NCI-H2227 treated with DMSO at 0.1 percent for 48 hours (cell line): Measurements from ENCODE around the gene ABHD17B.
"Not testable (repeated sequence)": the region's sequence is repeated elsewhere in the genome, so short reads cannot be mapped to it uniquely, and the experiment has no call there.

Experiments used
- DNase-seq: peaks from one replicate; lab custom pipeline; 2025; lab: John Stamatoyannopoulos, UW

The ABHD17B gene

DNA sequence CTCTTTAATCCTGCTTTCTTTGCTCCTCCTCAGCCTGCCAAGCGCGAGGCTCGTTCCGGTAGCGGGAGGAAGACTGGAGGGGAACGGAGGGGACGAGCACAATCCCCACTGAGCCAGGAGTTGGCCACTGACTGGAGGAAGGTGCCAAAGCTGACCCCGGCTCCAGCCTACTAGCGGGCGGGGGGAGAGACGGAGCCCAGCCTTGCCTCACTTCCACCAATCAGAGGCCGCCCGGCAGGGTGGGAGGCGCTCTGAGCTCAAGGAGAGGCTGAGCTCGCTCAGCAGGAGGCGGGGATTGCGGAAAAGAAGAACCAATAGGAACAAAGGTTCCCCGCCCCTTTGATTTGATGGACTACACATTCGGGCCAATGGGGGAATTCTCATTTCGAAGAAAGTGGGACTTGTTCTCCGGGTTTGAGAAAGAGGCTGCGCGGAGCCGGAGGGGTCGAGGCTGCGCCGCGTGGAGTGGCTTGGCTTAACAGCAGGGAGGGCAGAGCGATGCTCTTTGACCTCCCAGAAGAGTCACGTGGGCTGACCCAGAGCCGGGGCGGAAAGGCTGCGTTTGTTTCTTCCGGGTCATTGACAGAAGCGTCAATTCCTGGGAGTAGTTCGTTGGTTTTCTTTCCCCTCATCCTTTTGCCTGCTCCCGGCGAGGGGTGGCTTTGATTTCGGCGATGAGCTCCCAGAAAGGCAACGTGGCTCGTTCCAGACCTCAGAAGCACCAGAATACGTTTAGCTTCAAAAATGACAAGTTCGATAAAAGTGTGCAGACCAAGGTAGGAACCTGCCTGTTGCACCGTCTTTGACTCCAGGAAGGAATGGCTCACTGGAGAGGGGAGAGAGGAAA is at the start of gene ABHD17B, which contains the start of gene C9orf85:
Gene ABHD17B, minus strand, starts transcription at position 133 of the 847 bp plus-strand sequence. CDS start 36,113 bp downstream, outside the sequence.
Gene C9orf85, plus strand, starts transcription at position 579 of the 847 bp plus-strand sequence. Its CDS starts 96 bp downstream, at position 675.
- DNase-seq: peak; percentile 97

GRCh38 chr9:71955300-71955915 is 44.4 kb upstream of the ABHD17B start:
- DNase-seq: no peak

DNA sequence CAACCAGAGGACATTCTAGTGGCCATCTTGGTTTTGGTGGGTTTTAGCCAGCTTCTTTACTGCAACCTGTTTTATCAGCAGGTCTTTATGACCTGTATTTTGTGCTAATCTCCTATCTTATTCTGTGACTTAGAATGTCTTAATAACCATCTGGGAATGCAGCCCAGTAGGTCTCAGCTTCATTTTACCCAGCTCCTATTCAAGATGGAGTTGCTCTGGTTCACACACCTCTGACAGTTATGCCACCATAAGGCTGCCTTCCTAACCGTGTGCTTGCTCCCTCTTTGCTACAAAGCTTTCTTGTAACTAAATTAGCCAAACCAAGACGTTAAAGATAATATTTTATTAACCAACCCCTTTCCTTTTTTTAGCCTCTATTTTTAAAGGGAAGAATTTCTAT is 43.7 kb upstream of the ABHD17B start:
- not testable (repeated sequence) for DNase-seq

DNA sequence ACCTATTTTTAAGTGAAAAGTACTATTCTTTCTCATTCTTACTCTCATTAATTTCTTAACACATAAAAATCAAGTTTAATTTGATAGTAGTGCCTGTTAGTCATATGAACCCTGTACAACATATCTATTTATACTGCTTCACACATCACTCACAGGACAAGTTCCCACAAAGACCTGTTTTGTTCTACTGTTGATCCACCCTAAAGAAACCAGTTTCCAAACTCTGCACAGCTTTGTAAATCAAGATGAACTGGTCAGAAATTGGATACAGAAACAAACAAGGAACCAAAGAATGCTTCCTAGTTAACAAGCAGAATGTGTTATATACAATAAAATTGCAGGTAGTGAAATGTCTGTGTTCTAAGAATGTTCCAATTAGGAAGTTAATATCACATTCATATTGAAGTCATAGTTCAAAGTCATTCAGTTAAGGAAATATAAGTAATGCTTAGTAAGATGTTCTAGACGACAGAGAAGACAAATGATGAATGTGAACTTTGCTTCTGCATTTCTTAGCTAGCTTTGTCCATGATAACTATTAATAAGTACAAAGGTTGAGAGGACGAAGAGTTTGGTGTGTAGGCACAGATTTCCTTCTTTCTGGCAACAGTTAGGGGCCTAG is 33.9 kb upstream of the ABHD17B start:
- DNase-seq: no peak

GRCh38 chr9:71941998-71942567 is 31.1 kb upstream of the ABHD17B start:
- DNase-seq: no peak

GRCh38 chr9:71941060-71941568 is 30.1 kb upstream of the ABHD17B start:
- no peak for DNase-seq

- DNase-seq: no peak
Observed at GRCh38 chr9:71937898-71938297, 26.9 kb upstream of the ABHD17B start.

- DNase-seq: no peak
Observed at GRCh38 chr9:71937070-71937625, 26.2 kb upstream of the ABHD17B start.

GRCh38 chr9:71936066-71936465 is 25.1 kb upstream of the ABHD17B start:
- DNase-seq: no peak

DNA sequence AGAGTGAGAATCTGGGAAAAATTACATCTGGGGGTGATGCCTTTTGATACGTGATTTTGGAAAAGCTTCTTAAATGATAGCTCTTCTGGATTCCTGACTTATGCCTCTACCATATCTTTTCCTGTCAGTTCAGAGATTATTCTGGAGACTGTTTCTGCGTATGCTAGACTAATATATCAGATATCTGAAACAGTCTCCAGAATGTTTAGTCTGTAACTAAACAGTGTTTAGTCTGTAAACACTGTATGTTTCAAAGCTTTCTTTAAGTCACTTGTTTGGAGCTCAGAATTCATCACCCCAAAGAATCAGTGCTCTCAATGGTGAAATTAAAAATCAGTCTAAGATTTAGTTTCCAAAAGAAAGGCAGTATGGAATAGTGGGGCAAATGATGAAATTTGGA is 20.2 kb upstream of the ABHD17B start:
- DNase-seq: no peak

DNA sequence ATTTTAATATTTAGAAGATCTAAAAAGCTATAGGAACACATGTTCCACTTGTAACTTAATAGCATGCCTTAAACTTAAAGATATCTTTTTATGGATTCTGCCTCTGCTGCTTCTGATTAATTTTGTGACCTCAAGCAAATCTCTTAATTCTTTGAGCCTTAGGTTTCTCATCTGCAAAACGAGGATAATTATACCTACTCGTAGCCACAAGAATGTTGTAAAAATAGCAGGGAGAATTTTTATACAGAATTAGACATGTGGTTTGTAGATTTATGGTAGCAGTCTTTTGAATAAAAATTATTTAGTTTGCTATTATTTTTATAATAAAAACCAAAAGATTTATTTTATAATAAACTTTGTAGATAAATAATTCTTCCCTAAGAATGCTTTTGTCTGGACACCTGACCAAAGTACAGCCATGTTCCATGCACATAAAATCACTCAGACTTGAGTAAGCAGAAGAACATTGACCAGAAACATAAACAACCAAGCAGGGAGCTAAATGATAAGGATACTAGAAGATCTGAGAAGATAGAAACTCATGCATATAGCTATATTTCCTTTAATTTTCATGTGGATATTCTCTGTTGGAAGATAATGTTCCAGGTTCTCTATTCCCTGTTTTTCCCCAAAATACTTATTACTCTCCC is 18.9 kb upstream of the ABHD17B start:
- DNase-seq: no peak

GRCh38 chr9:71929223-71929622 is 18.2 kb upstream of the ABHD17B start:
- no peak for DNase-seq

- DNase-seq: no peak
Observed at GRCh38 chr9:71928806-71929205, 17.8 kb upstream of the ABHD17B start.

DNA sequence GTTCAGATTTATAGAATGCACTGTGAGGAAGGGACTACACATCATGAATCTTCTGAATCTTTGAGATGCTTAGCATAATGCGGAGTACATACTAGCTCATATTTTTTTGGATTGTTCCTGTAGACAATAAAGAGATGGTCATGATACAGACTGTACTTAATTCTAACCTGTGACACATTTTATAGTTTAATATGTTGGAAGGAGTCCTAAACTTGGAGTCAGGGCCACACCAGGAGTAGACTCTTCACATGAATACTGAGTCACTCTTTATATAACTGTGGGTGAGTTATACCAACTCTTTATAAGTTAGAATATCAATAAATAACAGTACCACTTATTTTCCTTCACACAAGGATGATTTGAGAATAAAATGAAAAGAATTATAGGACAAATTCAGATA is 17.4 kb upstream of the ABHD17B start:
- no peak for DNase-seq

GRCh38 chr9:71925834-71926233 is 14.8 kb upstream of the ABHD17B start:
- no peak for DNase-seq

- no peak for DNase-seq
Observed at GRCh38 chr9:71924576-71924975, 13.6 kb upstream of the ABHD17B start.

DNA sequence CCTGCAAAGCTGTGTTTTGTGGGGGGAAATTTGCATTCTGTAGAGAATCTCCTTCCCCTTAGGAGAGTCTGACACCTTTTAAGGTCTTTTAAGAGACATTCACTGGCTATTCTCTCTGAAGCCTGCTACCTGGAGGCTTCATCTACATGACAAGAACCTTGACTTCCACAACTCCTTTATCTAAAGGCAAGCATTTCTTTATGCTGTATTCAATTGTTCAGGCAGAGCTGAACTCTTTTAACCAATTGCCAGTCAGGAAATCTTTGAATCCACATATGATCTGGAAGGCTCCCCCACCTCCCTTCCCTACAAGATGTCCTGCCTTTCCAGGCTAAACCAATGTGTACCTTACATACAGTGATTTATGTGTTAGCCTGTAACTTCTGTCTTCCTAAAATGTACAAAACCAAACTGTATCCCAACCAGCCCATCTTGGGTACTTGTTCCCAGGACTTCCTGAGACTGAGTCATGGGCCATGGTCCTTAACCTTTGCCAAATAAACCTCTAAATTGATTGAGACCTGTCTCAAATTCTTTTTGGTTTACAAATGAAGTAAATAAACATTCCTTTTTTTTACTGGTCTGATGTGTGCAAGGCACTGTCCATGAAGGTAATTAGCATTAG is 10.3 kb upstream of the ABHD17B start:
- DNase-seq: no peak

DNA sequence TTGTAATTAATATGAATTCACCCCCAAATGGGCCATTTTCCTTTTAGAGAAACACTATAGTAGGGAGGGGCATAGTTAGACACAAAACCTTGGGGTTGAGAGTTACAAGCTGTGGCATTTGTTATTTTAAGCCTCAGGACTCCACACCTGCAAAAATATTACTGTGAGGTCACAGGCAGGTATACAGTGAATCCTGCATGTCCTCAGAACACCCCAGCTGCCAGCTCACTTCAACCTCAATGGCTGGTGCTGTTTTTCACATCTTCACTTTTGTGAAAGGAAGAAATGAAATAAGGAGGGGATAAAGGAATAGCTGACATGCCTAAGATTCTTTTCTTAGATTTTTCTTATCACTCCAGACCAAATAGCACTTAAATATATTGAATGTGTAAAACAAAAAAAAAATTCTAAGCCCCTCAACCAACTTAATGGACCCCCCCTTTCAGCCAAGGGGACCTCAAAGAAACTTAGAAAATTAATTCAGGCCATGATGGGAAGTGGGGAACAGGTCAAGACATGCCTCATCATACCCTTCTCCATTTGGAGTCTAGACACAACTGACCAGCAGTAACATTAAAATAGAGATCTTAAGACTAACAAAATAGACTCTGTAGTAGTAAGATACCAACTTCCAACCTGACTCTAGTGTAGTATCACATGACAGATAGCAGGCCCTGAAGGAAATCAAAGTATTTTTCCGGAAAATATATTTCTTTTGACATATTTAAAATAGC is 9.6 kb upstream of the ABHD17B start:
- DNase-seq: no peak

DNA sequence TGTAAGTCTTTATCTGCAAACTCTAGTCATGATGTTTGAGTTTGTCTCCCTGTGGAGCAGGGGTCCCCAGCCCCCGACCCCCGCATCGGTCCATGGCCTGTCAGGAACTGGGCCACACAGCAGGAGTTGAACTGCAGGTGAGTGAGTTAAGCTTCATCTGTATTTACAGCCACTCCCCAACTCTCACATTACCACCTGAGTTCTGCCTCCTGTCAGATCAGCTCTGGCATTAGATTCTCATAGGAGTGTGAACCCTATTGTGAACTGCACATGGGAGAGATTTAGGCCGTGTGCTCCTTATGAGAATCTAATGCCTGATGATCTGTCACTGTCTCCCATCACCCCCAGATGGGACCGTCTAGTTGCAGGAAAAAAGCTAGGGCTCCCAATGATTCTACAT is 7.4 kb upstream of the ABHD17B start:
- no peak for DNase-seq

GRCh38 chr9:71916834-71917534 is 6.0 kb upstream of the ABHD17B start:
- no peak for DNase-seq
